ENCODE data around the gene DCC. TPM values are rescaled to one million over a fixed set of nuclear protein-coding genes. Genes with fewer than 3 reads are reported as not detected.

The DCC gene
- total RNA-seq, 1 experiment from 2014 or later, result not detected

GRCh38 chr18:53261241-53261640 is 921.2 kb downstream of the DCC start:
- DNase-seq, result no peak
- Histone ChIP-seq H3K27ac (ENCODE audit: low read length) (no peak overlapping the region), H2AFZ (ENCODE audit: low read length) (no peak overlapping the region), H4K20me1 (ENCODE audit: insufficient read depth, low read depth, low read length) (no peaks in the 10 kb centered on the region), H3K4me2 (ENCODE audit: low read depth, low read length, poor library complexity, severe bottlenecking) (no peak overlapping the region), H3K9me2 (replicated peaks; ENCODE audit: insufficient read depth, low read length) (no peaks in the 10 kb centered on the region), H3K36me3 (ENCODE audit: insufficient read depth, low read length) (no peaks in the 10 kb centered on the region), H3K27me3 (ENCODE audit: low read length) (no peaks in the 10 kb centered on the region), H3K4me3 (ENCODE audit: low read length) (no peak overlapping the region), H3K9me3 (ENCODE audit: low read length) (peaks cover 4% of the 10 kb centered on the region), H3K4me1 (ENCODE audit: low read length) (no peaks in the 10 kb centered on the region), H3K79me2 (ENCODE audit: low read length) (no peaks in the 10 kb centered on the region), H3K9ac (ENCODE audit: low read length) (no peak overlapping the region)

DNA sequence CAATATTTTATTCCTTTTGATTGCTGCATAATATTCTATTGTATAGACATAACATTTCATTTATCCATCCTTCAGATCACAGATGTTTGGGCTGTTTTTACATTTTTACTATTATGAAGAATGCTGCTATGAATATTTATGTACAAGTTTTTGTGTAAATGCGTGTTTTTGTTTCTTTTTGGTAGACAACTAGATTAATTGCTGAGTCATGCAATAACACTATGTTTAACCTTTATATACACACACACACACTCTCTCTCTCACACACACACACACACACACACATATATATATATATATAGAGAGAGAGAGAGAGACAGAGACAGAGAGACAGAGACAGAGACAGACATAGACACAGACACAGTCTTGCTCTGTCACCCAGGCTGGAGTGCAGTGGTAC is 926.9 kb downstream of the DCC start:
- Histone ChIP-seq H2AFZ (ENCODE audit: low read length) (no peak overlapping the region), H3K79me2 (ENCODE audit: low read length) (no peaks in the 10 kb centered on the region), H3K9me3 (ENCODE audit: low read length) (peaks cover 15% of the 10 kb centered on the region), H4K20me1 (ENCODE audit: insufficient read depth, low read depth, low read length) (no peaks in the 10 kb centered on the region), H3K4me1 (ENCODE audit: low read length) (no peaks in the 10 kb centered on the region), H3K27me3 (ENCODE audit: low read length) (no peaks in the 10 kb centered on the region), H3K9me2 (replicated peaks; ENCODE audit: insufficient read depth, low read length) (no peaks in the 10 kb centered on the region), H3K27ac (ENCODE audit: low read length) (no peak overlapping the region), H3K36me3 (ENCODE audit: insufficient read depth, low read length) (no peaks in the 10 kb centered on the region), H3K9ac (ENCODE audit: low read length) (no peak overlapping the region), H3K4me2 (ENCODE audit: low read depth, low read length, poor library complexity, severe bottlenecking) (no peak overlapping the region), H3K4me3 (ENCODE audit: low read length) (no peak overlapping the region)
- DNase-seq, result no peak

- no peaks in the 10 kb centered on the region for H3K36me3 ChIP-seq (ENCODE audit: insufficient read depth, low read length)
- H3K4me3 ChIP-seq (ENCODE audit: low read length), result no peak overlapping the region
- no peak overlapping the region for H3K9ac ChIP-seq (ENCODE audit: low read length)
- no peaks in the 10 kb centered on the region for H3K79me2 ChIP-seq (ENCODE audit: low read length)
- no peak overlapping the region for H3K27ac ChIP-seq (ENCODE audit: low read length)
- no peaks in the 10 kb centered on the region for H3K9me2 ChIP-seq (replicated peaks; ENCODE audit: insufficient read depth, low read length)
- peaks cover 12% of the 10 kb centered on the region for H3K9me3 ChIP-seq (ENCODE audit: low read length)
- H3K27me3 ChIP-seq (ENCODE audit: low read length), result no peaks in the 10 kb centered on the region
- DNase-seq, result no peak
- H3K4me2 ChIP-seq (ENCODE audit: low read depth, low read length, poor library complexity, severe bottlenecking), result no peak overlapping the region
- no peaks in the 10 kb centered on the region for H3K4me1 ChIP-seq (ENCODE audit: low read length)
- no peaks in the 10 kb centered on the region for H4K20me1 ChIP-seq (ENCODE audit: insufficient read depth, low read depth, low read length)
- no peak overlapping the region for H2AFZ ChIP-seq (ENCODE audit: low read length)
These were observed 928.5 kb downstream of the DCC start for GRCh38 chr18:53268455-53268854.

- DNase-seq, result no peak
- Histone ChIP-seq H3K4me2 (ENCODE audit: low read depth, low read length, poor library complexity, severe bottlenecking) (no peak overlapping the region), H3K27ac (ENCODE audit: low read length) (no peak overlapping the region), H3K9ac (ENCODE audit: low read length) (no peak overlapping the region), H2AFZ (ENCODE audit: low read length) (no peak overlapping the region), H4K20me1 (ENCODE audit: insufficient read depth, low read depth, low read length) (no peaks in the 10 kb centered on the region), H3K9me3 (ENCODE audit: low read length) (peaks cover 18% of the 10 kb centered on the region), H3K36me3 (ENCODE audit: insufficient read depth, low read length) (no peaks in the 10 kb centered on the region), H3K4me1 (ENCODE audit: low read length) (no peaks in the 10 kb centered on the region), H3K4me3 (ENCODE audit: low read length) (no peak overlapping the region), H3K79me2 (ENCODE audit: low read length) (no peaks in the 10 kb centered on the region), H3K9me2 (replicated peaks; ENCODE audit: insufficient read depth, low read length) (no peaks in the 10 kb centered on the region), H3K27me3 (ENCODE audit: low read length) (no peaks in the 10 kb centered on the region)
These were observed 941.4 kb downstream of the DCC start for GRCh38 chr18:53281406-53281805.

GRCh38 chr18:53283708-53284107 is 943.7 kb downstream of the DCC start:
- Histone ChIP-seq H3K4me3 (ENCODE audit: low read length) (no peak overlapping the region), H3K9me2 (replicated peaks; ENCODE audit: insufficient read depth, low read length) (no peaks in the 10 kb centered on the region), H3K27me3 (ENCODE audit: low read length) (no peaks in the 10 kb centered on the region), H3K4me1 (ENCODE audit: low read length) (no peaks in the 10 kb centered on the region), H3K79me2 (ENCODE audit: low read length) (no peaks in the 10 kb centered on the region), H3K9ac (ENCODE audit: low read length) (no peak overlapping the region), H3K27ac (ENCODE audit: low read length) (no peak overlapping the region), H3K36me3 (ENCODE audit: insufficient read depth, low read length) (no peaks in the 10 kb centered on the region), H3K4me2 (ENCODE audit: low read depth, low read length, poor library complexity, severe bottlenecking) (no peak overlapping the region), H3K9me3 (ENCODE audit: low read length) (peaks cover 11% of the 10 kb centered on the region), H2AFZ (ENCODE audit: low read length) (no peak overlapping the region), H4K20me1 (ENCODE audit: insufficient read depth, low read depth, low read length) (no peaks in the 10 kb centered on the region)
- no peak for DNase-seq

- no peaks in the 10 kb centered on the region for H3K79me2 ChIP-seq (ENCODE audit: low read length)
- H3K9me2 ChIP-seq (replicated peaks; ENCODE audit: insufficient read depth, low read length), result no peaks in the 10 kb centered on the region
- no peak overlapping the region for H3K4me2 ChIP-seq (ENCODE audit: low read depth, low read length, poor library complexity, severe bottlenecking)
- H3K36me3 ChIP-seq (ENCODE audit: insufficient read depth, low read length), result no peaks in the 10 kb centered on the region
- peaks cover 20% of the 10 kb centered on the region for H3K9me3 ChIP-seq (ENCODE audit: low read length)
- no peaks in the 10 kb centered on the region for H3K4me1 ChIP-seq (ENCODE audit: low read length)
- H3K27ac ChIP-seq (ENCODE audit: low read length), result no peak overlapping the region
- no peak overlapping the region for H3K9ac ChIP-seq (ENCODE audit: low read length)
- no peaks in the 10 kb centered on the region for H4K20me1 ChIP-seq (ENCODE audit: insufficient read depth, low read depth, low read length)
- no peaks in the 10 kb centered on the region for H3K27me3 ChIP-seq (ENCODE audit: low read length)
- H3K4me3 ChIP-seq (ENCODE audit: low read length), result no peak overlapping the region
- no peak overlapping the region for H2AFZ ChIP-seq (ENCODE audit: low read length)
- no peak for DNase-seq
These were observed 965.5 kb downstream of the DCC start for GRCh38 chr18:53305461-53305860.

GRCh38 chr18:53319628-53320027 is 979.6 kb downstream of the DCC start:
- Histone ChIP-seq H3K4me2 (ENCODE audit: low read depth, low read length, poor library complexity, severe bottlenecking) (no peak overlapping the region), H3K4me1 (ENCODE audit: low read length) (no peaks in the 10 kb centered on the region), H3K9me2 (replicated peaks; ENCODE audit: insufficient read depth, low read length) (no peaks in the 10 kb centered on the region), H2AFZ (ENCODE audit: low read length) (no peak overlapping the region), H3K4me3 (ENCODE audit: low read length) (no peak overlapping the region), H3K9me3 (ENCODE audit: low read length) (0 out of 2 replicates have a peak, but pooled peaks cover 3% of the 10 kb centered on the region), H3K9ac (ENCODE audit: low read length) (no peak overlapping the region), H4K20me1 (ENCODE audit: insufficient read depth, low read depth, low read length) (no peaks in the 10 kb centered on the region), H3K79me2 (ENCODE audit: low read length) (no peaks in the 10 kb centered on the region), H3K36me3 (ENCODE audit: insufficient read depth, low read length) (no peaks in the 10 kb centered on the region), H3K27me3 (ENCODE audit: low read length) (no peaks in the 10 kb centered on the region), H3K27ac (ENCODE audit: low read length) (no peak overlapping the region)
- no peak for DNase-seq

DNA sequence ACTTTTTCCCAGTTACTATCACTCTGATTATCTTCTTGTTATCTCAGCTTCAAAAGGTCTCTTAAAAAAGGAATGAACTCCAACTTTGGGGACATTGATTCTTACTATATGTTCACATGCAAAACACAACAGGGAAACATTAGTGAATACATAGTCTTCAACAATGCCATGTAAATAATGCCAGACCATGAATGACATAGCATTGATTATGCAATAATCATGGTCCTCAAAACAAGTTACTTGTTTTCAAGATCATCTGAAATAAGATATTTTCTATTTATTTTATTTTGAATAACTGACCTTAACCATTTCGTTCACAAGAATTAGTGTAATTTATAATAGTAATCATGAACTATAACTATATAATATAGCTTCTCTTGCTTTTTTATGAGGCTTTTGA is 982.2 kb downstream of the DCC start:
- Histone ChIP-seq H3K79me2 (ENCODE audit: low read length) (no peaks in the 10 kb centered on the region), H3K4me1 (ENCODE audit: low read length) (no peaks in the 10 kb centered on the region), H3K27me3 (ENCODE audit: low read length) (no peaks in the 10 kb centered on the region), H3K9me2 (replicated peaks; ENCODE audit: insufficient read depth, low read length) (no peaks in the 10 kb centered on the region), H3K4me3 (ENCODE audit: low read length) (no peak overlapping the region), H3K9ac (ENCODE audit: low read length) (no peak overlapping the region), H4K20me1 (ENCODE audit: insufficient read depth, low read depth, low read length) (no peaks in the 10 kb centered on the region), H2AFZ (ENCODE audit: low read length) (no peak overlapping the region), H3K36me3 (ENCODE audit: insufficient read depth, low read length) (no peaks in the 10 kb centered on the region), H3K27ac (ENCODE audit: low read length) (no peak overlapping the region), H3K4me2 (ENCODE audit: low read depth, low read length, poor library complexity, severe bottlenecking) (no peak overlapping the region), H3K9me3 (ENCODE audit: low read length) (peaks cover 6% of the 10 kb centered on the region; the same call in 1 of the 2 replicates)
- DNase-seq, result no peak

GRCh38 chr18:53324353-53324752 is 984.4 kb downstream of the DCC start:
- Histone ChIP-seq H3K4me2 (ENCODE audit: low read depth, low read length, poor library complexity, severe bottlenecking) (no peak overlapping the region), H3K27me3 (ENCODE audit: low read length) (no peaks in the 10 kb centered on the region), H3K9ac (ENCODE audit: low read length) (no peak overlapping the region), H2AFZ (ENCODE audit: low read length) (no peak overlapping the region), H3K4me3 (ENCODE audit: low read length) (no peak overlapping the region), H4K20me1 (ENCODE audit: insufficient read depth, low read depth, low read length) (no peaks in the 10 kb centered on the region), H3K36me3 (ENCODE audit: insufficient read depth, low read length) (no peaks in the 10 kb centered on the region), H3K27ac (ENCODE audit: low read length) (no peak overlapping the region), H3K79me2 (ENCODE audit: low read length) (no peaks in the 10 kb centered on the region), H3K9me3 (ENCODE audit: low read length) (peaks cover 11% of the 10 kb centered on the region), H3K9me2 (replicated peaks; ENCODE audit: insufficient read depth, low read length) (no peaks in the 10 kb centered on the region), H3K4me1 (ENCODE audit: low read length) (no peaks in the 10 kb centered on the region)
- DNase-seq, result no peak
